HL-60 (cell line): ENCODE results near the gene EIF1AX.

Source experiments
- DNase-seq, 2 experiments: peaks; one replicate each; pipeline ENCODE4 v3.0.0-alpha.2; 2010 to 2020; ENCODE audit warnings: low read depth in 1 of 2, low spot score in 1 of 2
- H3K27ac ChIP-seq: fragments of 250-450 bp; sonication (Bioruptor Pico); replicated peaks from 2 replicates; pipeline ENCODE4 v1.5.1; 2020; ENCODE audit warnings: mild to moderate bottlenecking, moderate library complexity
- H3K27me3 ChIP-seq: fragments of 250-450 bp; sonication (Bioruptor Pico); 2 replicates; pipeline ENCODE4 v1.5.1; 2021; ENCODE audit warnings: mild to moderate bottlenecking, moderate library complexity; ENCODE audit not compliant: insufficient read depth, poor library complexity, severe bottlenecking
- H3K4me3 ChIP-seq: replicated peaks from 2 replicates; pipeline ENCODE4 v1.5.1; 2011; ENCODE audit warnings: mild to moderate bottlenecking, control low read depth, low read length; ENCODE audit not compliant: insufficient read depth
- GABPA ChIP-seq: IDR thresholded peaks from 2 replicates; pipeline ENCODE4 v1.6.1; 2012; ENCODE audit warnings: low read depth
- POLR2AphosphoS5 ChIP-seq: IDR thresholded peaks from 2 replicates; pipeline ENCODE4 v1.6.1; 2012; ENCODE audit warnings: low read depth
- SPI1 ChIP-seq: IDR thresholded peaks from 2 replicates; pipeline ENCODE4 v1.6.1; 2012; ENCODE audit warnings: low read depth, mild to moderate bottlenecking, borderline replicate concordance
- TF ChIP-seq, protein P1 (sequence below): IDR thresholded peaks from one replicate; pipeline ENCODE4 v1.5.1; 2011; ENCODE audit warnings: low read length, control low read depth, inconsistent platforms; ENCODE audit not compliant: insufficient read depth
- TF ChIP-seq, protein P2 (sequence below): IDR thresholded peaks from 2 replicates; pipeline ENCODE4 v1.6.1; 2012; ENCODE audit warnings: low read depth; ENCODE audit not compliant: insufficient replicate concordance

EIF1AX gene

DNA sequence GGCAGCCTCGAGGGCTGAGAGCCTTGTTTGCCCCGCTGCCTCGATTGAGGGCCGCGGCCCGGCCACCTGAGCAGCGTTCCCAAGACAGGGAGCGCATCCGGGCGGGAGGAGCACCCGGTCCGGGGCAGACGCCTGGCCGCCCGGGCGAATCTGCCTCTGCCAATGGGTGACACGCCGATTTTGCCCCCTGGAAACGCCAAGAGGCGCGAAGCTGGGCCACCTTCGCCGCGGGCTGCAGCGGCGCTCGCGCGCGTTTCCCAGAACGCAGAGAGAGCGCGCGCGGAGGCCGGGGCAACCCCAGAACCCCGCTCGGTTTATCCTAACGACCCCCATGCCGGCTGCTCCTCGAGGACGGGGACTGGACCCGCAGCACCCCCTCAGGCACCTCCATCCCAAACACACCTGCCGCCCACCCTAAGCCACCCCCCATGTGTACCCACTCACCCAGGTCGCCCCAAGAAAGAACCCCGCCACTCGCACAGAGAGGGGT is 25.5 kb downstream of the EIF1AX start:
- H3K27me3 ChIP-seq: no peaks in the 10 kb centered on the region
- H3K4me3 ChIP-seq: peak overlapping the region; percentile 32
- TF ChIP-seq, protein P1, sequence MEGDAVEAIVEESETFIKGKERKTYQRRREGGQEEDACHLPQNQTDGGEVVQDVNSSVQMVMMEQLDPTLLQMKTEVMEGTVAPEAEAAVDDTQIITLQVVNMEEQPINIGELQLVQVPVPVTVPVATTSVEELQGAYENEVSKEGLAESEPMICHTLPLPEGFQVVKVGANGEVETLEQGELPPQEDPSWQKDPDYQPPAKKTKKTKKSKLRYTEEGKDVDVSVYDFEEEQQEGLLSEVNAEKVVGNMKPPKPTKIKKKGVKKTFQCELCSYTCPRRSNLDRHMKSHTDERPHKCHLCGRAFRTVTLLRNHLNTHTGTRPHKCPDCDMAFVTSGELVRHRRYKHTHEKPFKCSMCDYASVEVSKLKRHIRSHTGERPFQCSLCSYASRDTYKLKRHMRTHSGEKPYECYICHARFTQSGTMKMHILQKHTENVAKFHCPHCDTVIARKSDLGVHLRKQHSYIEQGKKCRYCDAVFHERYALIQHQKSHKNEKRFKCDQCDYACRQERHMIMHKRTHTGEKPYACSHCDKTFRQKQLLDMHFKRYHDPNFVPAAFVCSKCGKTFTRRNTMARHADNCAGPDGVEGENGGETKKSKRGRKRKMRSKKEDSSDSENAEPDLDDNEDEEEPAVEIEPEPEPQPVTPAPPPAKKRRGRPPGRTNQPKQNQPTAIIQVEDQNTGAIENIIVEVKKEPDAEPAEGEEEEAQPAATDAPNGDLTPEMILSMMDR: no peak
- TF ChIP-seq GABPA (no peak), POLR2AphosphoS5 (no peak), SPI1 (no peak)
- TF ChIP-seq, protein P2, sequence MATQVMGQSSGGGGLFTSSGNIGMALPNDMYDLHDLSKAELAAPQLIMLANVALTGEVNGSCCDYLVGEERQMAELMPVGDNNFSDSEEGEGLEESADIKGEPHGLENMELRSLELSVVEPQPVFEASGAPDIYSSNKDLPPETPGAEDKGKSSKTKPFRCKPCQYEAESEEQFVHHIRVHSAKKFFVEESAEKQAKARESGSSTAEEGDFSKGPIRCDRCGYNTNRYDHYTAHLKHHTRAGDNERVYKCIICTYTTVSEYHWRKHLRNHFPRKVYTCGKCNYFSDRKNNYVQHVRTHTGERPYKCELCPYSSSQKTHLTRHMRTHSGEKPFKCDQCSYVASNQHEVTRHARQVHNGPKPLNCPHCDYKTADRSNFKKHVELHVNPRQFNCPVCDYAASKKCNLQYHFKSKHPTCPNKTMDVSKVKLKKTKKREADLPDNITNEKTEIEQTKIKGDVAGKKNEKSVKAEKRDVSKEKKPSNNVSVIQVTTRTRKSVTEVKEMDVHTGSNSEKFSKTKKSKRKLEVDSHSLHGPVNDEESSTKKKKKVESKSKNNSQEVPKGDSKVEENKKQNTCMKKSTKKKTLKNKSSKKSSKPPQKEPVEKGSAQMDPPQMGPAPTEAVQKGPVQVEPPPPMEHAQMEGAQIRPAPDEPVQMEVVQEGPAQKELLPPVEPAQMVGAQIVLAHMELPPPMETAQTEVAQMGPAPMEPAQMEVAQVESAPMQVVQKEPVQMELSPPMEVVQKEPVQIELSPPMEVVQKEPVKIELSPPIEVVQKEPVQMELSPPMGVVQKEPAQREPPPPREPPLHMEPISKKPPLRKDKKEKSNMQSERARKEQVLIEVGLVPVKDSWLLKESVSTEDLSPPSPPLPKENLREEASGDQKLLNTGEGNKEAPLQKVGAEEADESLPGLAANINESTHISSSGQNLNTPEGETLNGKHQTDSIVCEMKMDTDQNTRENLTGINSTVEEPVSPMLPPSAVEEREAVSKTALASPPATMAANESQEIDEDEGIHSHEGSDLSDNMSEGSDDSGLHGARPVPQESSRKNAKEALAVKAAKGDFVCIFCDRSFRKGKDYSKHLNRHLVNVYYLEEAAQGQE: no peak
- DNase-seq: no peak
- H3K27ac ChIP-seq: no peak overlapping the region

DNA sequence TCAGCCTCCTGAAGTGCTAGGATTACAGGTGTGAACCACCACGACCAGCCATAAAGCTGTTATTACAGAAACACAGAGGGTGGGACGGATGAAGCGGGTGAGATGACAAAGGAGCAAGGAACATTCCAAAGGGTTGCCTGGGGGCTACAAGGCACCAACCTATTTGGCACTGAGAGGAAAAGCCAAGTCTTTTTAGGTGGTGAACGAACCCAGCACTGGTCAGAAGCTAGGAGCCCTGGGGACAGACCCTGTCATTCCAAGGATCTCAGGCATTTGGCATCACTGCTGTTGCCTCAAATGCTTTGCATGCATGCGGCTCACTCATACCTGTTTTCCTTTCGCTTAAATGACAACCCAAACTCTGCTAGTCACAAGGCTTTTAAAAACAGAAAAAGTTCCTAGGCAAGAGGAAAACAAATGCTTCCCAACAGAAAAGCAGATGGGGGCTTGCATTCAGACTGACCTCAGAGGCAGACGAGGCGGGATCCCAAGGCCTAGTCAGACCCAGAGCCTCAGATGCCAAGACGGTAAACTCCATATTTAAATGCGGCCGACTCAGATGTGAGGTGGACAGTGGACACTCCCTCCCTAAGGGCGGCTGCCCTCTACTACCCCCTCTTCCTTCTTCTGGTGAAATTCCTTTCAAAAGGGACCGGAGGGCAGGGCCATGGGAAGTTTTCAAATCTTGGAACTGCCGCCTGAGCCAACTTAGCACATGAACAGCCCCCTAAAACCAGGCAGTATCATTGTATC is 29.4 kb downstream of the EIF1AX start:
- Histone ChIP-seq H3K27ac (no peak overlapping the region), H3K4me3 (no peak overlapping the region), H3K27me3 (no peaks in the 10 kb centered on the region)
- TF ChIP-seq, protein P2: no peak
- TF ChIP-seq GABPA (no peak), SPI1 (no peak)
- DNase-seq: no peak

DNA sequence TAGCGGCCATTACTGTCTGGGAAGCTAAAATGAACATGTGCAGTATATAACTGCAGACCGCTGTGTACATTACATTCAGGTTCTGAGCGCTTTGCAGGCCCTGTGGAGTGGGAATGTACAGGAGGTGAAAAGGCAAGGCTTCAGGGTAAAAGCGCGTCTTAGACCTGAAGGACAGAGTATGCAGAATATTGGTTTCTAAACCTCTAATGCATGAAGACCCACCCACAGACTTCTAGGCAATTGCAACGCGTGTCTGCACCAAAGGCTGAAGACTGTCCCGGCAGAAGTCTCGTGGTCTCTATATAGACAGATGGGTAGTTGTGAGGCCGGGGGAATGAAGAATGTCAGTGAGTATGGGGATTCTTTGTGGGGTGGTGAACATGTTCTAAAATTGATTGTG is 30.4 kb downstream of the EIF1AX start:
- TF ChIP-seq GABPA: no peak
- TF ChIP-seq, protein P1: no peak
- TF ChIP-seq, protein P2: no peak
- no peak for TF ChIP-seq SPI1
- TF ChIP-seq POLR2AphosphoS5: no peak
- no peak overlapping the region for H3K4me3 ChIP-seq
- no peak for DNase-seq

More for the DNA sequence above, 30.4 kb downstream of the EIF1AX start:
- Histone ChIP-seq H3K27me3 (no peaks in the 10 kb centered on the region), H3K27ac (no peak overlapping the region)
